Loucy (cell line): Measurements from ENCODE around the gene UBR4.

Experiments
- H2AFZ ChIP-seq: fragments of 200-600 bp; sonication (generic); 2 replicates; pipeline ENCODE4 v1.6.0; 2016; ENCODE audit warnings: antibody characterized with exemption, mild to moderate bottlenecking, low read length, moderate library complexity
- H3F3A ChIP-seq: fragments of 200-600 bp; 2 replicates; pipeline ENCODE4 v1.6.0; 2016; ENCODE audit warnings: antibody characterized with exemption, low read depth, mild to moderate bottlenecking
- H3K27me3 ChIP-seq: fragments of 200-600 bp; sonication (generic); 2 replicates; pipeline ENCODE4 v1.6.1; 2014; ENCODE audit warnings: low read length, mild to moderate bottlenecking; ENCODE audit not compliant: insufficient read depth, poor library complexity, severe bottlenecking
- H3K36me3 ChIP-seq: fragments of 200-600 bp; sonication (generic); 2 replicates; pipeline ENCODE4 v1.6.1; 2016; ENCODE audit warnings: low read length; ENCODE audit not compliant: insufficient read depth
- H3K4me1 ChIP-seq: fragments of 200-600 bp; sonication (generic); 2 replicates; pipeline ENCODE4 v1.5.1; 2014; ENCODE audit warnings: low read length, mild to moderate bottlenecking; ENCODE audit not compliant: insufficient read depth, poor library complexity, severe bottlenecking
- H3K4me2 ChIP-seq: fragments of 200-600 bp; sonication (generic); 2 replicates; pipeline ENCODE4 v1.6.0; 2014; ENCODE audit warnings: antibody characterized with exemption, low read length, low read depth, mild to moderate bottlenecking; ENCODE audit not compliant: poor library complexity, severe bottlenecking
- H3K4me3 ChIP-seq: fragments of 200-600 bp; sonication (generic); 2 replicates; pipeline ENCODE4 v1.5.1; 2014; ENCODE audit warnings: low read length, mild to moderate bottlenecking, mixed read lengths; ENCODE audit not compliant: poor library complexity, severe bottlenecking
- H3K79me2 ChIP-seq: fragments of 200-600 bp; sonication (generic); 2 replicates; pipeline ENCODE4 v1.6.1; 2014; ENCODE audit warnings: low read length; ENCODE audit not compliant: insufficient read depth
- H3K9ac ChIP-seq: fragments of 200-600 bp; sonication (generic); 2 replicates; pipeline ENCODE4 v1.6.0; 2014; ENCODE audit warnings: mild to moderate bottlenecking, low read depth, low read length, moderate library complexity; ENCODE audit not compliant: poor library complexity, severe bottlenecking
- H3K9me2 ChIP-seq: fragments of 200-600 bp; sonication (generic); replicated peaks from 2 replicates; pipeline ENCODE4 v1.6.1; 2016; ENCODE audit warnings: low read depth, low read length, mixed read lengths
- H3K9me3 ChIP-seq: fragments of 200-600 bp; sonication (generic); 2 replicates; pipeline ENCODE4 v1.6.1; 2014; ENCODE audit warnings: mild to moderate bottlenecking, antibody characterized with exemption, low read length, low read depth; ENCODE audit not compliant: insufficient read depth
- H4K20me1 ChIP-seq: fragments of 200-600 bp; sonication (generic); 2 replicates; pipeline ENCODE4 v1.6.0; 2014; ENCODE audit warnings: antibody characterized with exemption, low read length, mild to moderate bottlenecking; ENCODE audit not compliant: insufficient read depth, poor library complexity, severe bottlenecking
- EZH2phosphoT487 ChIP-seq: fragments of 200-600 bp; IDR thresholded peaks from 2 replicates; pipeline ENCODE4 v1.6.1; 2018; ENCODE audit warnings: antibody characterized with exemption, mild to moderate bottlenecking, moderate library complexity, borderline replicate concordance
- TF ChIP-seq, protein P1 (sequence below): fragments of 200-600 bp; sonication (generic); conservative IDR thresholded peaks from 2 replicates; pipeline ENCODE4 v1.5.1; 2014; ENCODE audit warnings: mild to moderate bottlenecking, antibody characterized with exemption, low read length

The UBR4 gene

DNA sequence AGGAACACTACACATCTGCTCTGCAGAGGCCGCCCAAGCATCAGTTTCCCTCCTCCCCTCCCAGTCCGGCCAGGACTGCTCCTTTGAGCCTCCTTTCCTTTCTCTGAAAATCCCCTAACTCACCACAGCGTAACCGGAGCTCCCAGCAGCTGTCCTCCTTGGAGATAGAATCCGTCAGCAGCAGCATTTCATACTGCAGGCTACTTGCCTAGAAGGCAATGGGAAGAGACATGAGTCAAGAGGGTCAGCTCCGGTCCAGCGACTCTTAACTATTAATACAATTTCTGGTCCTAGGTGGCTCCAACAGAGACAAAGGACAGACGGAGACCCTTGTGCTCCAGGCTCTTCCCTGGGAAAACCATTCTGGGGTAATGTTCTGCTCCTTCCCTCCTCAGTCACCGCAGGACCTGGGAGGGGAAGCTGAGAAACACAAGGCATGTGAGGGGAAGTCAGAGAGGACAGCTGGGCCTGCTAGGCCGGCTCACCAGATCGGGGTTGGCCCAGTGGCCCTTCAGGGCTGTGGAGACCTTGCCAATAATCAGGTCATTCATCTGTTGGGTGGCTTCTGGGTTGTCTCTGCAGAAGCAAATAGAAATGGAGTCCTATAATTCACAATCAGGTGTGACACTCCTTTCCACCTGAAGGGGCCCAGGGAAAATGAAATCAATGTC, 99.7 kb downstream of the UBR4 start:
- Histone ChIP-seq H3K9ac (no peak overlapping the region), H3K9me2 (no peaks in the 10 kb centered on the region), H3K9me3 (no peaks in the 10 kb centered on the region), H3K79me2 (no peaks in the 10 kb centered on the region), H3K4me3 (no peak overlapping the region), H3K4me1 (no peaks in the 10 kb centered on the region), H3F3A (no peaks in the 10 kb centered on the region), H3K36me3 (peaks cover 100% of the 10 kb centered on the region), H2AFZ (no peak overlapping the region), H3K4me2 (no peak overlapping the region), H4K20me1 (no peaks in the 10 kb centered on the region), H3K27me3 (no peaks in the 10 kb centered on the region)
- no peak for TF ChIP-seq EZH2phosphoT487
- TF ChIP-seq, protein P1, sequence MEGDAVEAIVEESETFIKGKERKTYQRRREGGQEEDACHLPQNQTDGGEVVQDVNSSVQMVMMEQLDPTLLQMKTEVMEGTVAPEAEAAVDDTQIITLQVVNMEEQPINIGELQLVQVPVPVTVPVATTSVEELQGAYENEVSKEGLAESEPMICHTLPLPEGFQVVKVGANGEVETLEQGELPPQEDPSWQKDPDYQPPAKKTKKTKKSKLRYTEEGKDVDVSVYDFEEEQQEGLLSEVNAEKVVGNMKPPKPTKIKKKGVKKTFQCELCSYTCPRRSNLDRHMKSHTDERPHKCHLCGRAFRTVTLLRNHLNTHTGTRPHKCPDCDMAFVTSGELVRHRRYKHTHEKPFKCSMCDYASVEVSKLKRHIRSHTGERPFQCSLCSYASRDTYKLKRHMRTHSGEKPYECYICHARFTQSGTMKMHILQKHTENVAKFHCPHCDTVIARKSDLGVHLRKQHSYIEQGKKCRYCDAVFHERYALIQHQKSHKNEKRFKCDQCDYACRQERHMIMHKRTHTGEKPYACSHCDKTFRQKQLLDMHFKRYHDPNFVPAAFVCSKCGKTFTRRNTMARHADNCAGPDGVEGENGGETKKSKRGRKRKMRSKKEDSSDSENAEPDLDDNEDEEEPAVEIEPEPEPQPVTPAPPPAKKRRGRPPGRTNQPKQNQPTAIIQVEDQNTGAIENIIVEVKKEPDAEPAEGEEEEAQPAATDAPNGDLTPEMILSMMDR = no peak

DNA sequence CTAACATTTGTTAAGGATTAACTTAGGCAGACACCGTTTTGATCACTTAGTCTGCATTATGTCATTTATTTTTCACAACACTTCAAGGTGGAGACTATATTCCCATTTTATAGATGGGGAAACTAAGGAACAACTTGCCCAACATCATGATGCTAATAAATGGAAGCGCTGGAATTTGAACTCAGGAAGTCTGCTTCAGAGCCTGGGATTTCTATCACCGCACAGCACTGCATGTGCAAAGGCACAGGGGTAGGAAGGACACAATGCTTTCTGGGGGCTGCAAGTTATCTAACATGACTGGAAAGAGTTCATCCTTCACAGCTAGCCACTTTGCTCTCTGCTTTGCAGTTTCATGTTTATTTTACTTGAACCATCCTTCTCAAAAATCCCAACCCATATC, 100.5 kb downstream of the UBR4 start:
- H3K4me3 ChIP-seq = no peak overlapping the region
- H3K36me3 ChIP-seq = peaks cover 100% of the 10 kb centered on the region
- TF ChIP-seq, protein P1 = no peak
- TF ChIP-seq EZH2phosphoT487 = no peak
- H4K20me1 ChIP-seq = no peaks in the 10 kb centered on the region
- no peak overlapping the region for H3K9ac ChIP-seq
- no peak overlapping the region for H2AFZ ChIP-seq
- no peaks in the 10 kb centered on the region for H3K9me3 ChIP-seq
- H3K4me2 ChIP-seq = no peak overlapping the region
- no peaks in the 10 kb centered on the region for H3F3A ChIP-seq
- no peaks in the 10 kb centered on the region for H3K9me2 ChIP-seq
- no peaks in the 10 kb centered on the region for H3K27me3 ChIP-seq
- no peaks in the 10 kb centered on the region for H3K4me1 ChIP-seq
- no peaks in the 10 kb centered on the region for H3K79me2 ChIP-seq

DNA sequence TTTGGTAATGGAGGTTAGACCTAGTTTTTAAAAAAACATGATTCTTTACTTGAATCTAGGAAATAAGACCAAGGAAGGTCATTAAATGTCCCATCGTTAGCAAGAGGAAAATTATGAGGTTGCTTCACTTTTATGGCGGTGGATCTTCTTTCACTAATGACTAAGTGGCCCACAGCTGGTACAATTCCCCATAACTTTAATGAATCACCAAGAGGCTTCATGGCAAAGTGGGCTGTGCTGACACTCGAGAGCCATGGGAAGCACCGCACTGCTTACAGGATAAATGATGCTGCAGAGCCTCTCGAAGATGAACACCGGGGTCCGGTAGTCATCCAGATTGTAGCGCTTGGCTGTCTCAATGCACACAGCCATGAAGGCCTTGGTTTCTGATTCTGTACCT, 108.8 kb downstream of the UBR4 start:
- Histone ChIP-seq H3K9me3 (no peaks in the 10 kb centered on the region), H3F3A (no peaks in the 10 kb centered on the region), H3K4me3 (no peak overlapping the region), H3K79me2 (no peaks in the 10 kb centered on the region), H3K36me3 (peaks cover 100% of the 10 kb centered on the region), H2AFZ (no peak overlapping the region), H3K9ac (no peak overlapping the region), H3K4me2 (no peak overlapping the region), H3K9me2 (no peaks in the 10 kb centered on the region), H3K4me1 (no peaks in the 10 kb centered on the region), H3K27me3 (no peaks in the 10 kb centered on the region), H4K20me1 (no peaks in the 10 kb centered on the region)
- TF ChIP-seq EZH2phosphoT487 = no peak
- TF ChIP-seq, protein P1 = no peak
